Measurements from ENCODE around the gene GFOD1.
"Not testable (repeated sequence)": the region's sequence is repeated elsewhere in the genome, so short reads cannot be mapped to it uniquely, and the experiment has no call there.

GFOD1 gene

GRCh38 chr6:13327691-13328075 lies 159.7 kb downstream of the GFOD1 start:
- peak overlapping the region; percentile 94 for H3K4me3 ChIP-seq (ENCODE audit: low read length)
- no peak for DNase-seq (ENCODE audit: low read depth)
- TF ChIP-seq CTCF (conservative IDR thresholded peaks at IDR 0.05; ENCODE audit: low read length): no peak

- H3K4me3 ChIP-seq (ENCODE audit: low read length); DNase-seq (ENCODE audit: low read depth): not testable (repeated sequence)
Observed at GRCh38 chr6:13326031-13326586, 161.3 kb downstream of the GFOD1 start.

- TF ChIP-seq CTCF (conservative IDR thresholded peaks at IDR 0.05; ENCODE audit: low read length): no peak
- no peak for DNase-seq (ENCODE audit: low read depth)
- no peak overlapping the region for H3K4me3 ChIP-seq (ENCODE audit: low read length)
Observed at GRCh38 chr6:13319891-13320564, 167.4 kb downstream of the GFOD1 start.

- no peak overlapping the region for H3K4me3 ChIP-seq (ENCODE audit: low read length)
- TF ChIP-seq CTCF (conservative IDR thresholded peaks at IDR 0.05; ENCODE audit: low read length): no peak
- DNase-seq (ENCODE audit: low read depth): no peak
Observed at GRCh38 chr6:13318821-13319220, 168.6 kb downstream of the GFOD1 start.

GRCh38 chr6:13315896-13316295 lies 171.5 kb downstream of the GFOD1 start:
- TF ChIP-seq CTCF (conservative IDR thresholded peaks at IDR 0.05; ENCODE audit: low read length): no peak
- DNase-seq (ENCODE audit: low read depth): no peak

GRCh38 chr6:13314806-13315205 lies 172.6 kb downstream of the GFOD1 start:
- no peak for DNase-seq (ENCODE audit: low read depth)
- no peak for TF ChIP-seq CTCF (conservative IDR thresholded peaks at IDR 0.05; ENCODE audit: low read length)
- H3K4me3 ChIP-seq (ENCODE audit: low read length): no peak overlapping the region

More at GRCh38 chr6:13315896-13316295, 171.5 kb downstream of the GFOD1 start:
- no peak overlapping the region for H3K4me3 ChIP-seq (ENCODE audit: low read length)

- no peak for TF ChIP-seq CTCF (conservative IDR thresholded peaks at IDR 0.05; ENCODE audit: low read length)
- no peak for DNase-seq (ENCODE audit: low read depth)
- H3K4me3 ChIP-seq (ENCODE audit: low read length): no peak overlapping the region
Observed at GRCh38 chr6:13311155-13311554, 176.2 kb downstream of the GFOD1 start.
